Stimulated activated CD8-positive, alpha-beta memory T cell treated with anti-CD3 and anti-CD28 coated beads, Interleukin-7, amount 100 ng/mL, for 24 hours (primary cell): ENCODE measurements around the gene OTULIN.

Source experiments
- DNase-seq: peaks from one replicate; pipeline ENCODE4 v3.0.0-alpha.2; 2020; ENCODE audit warnings: low read depth

The OTULIN gene

GRCh38 chr5:14668181-14668591, 3.7 kb downstream of the OTULIN start:
- no peak for DNase-seq

- no peak for DNase-seq
Measured at GRCh38 chr5:14669415-14669814, 4.9 kb downstream of the OTULIN start.

GRCh38 chr5:14669975-14670374, 5.5 kb downstream of the OTULIN start:
- DNase-seq: no peak

GRCh38 chr5:14671414-14671813, 6.9 kb downstream of the OTULIN start:
- DNase-seq: no peak

GRCh38 chr5:14672082-14672481, 7.6 kb downstream of the OTULIN start:
- DNase-seq: no peak

- DNase-seq: no peak
Measured at GRCh38 chr5:14672484-14673394, 8.2 kb downstream of the OTULIN start.

- DNase-seq: no peak
Measured at GRCh38 chr5:14673443-14673842, 8.9 kb downstream of the OTULIN start.

GRCh38 chr5:14674983-14675854, 10.7 kb downstream of the OTULIN start:
- no peak for DNase-seq

- no peak for DNase-seq
Measured at GRCh38 chr5:14675865-14676300, 11.4 kb downstream of the OTULIN start.

GRCh38 chr5:14676320-14676719, 11.8 kb downstream of the OTULIN start:
- DNase-seq: no peak

- DNase-seq: no peak
Measured at GRCh38 chr5:14678773-14679334, 14.3 kb downstream of the OTULIN start.

- DNase-seq: no peak
Measured at GRCh38 chr5:14679595-14679994, 15.1 kb downstream of the OTULIN start.

- no peak for DNase-seq
Measured at GRCh38 chr5:14681236-14681752, 16.8 kb downstream of the OTULIN start.

GRCh38 chr5:14683906-14684455, 19.5 kb downstream of the OTULIN start:
- no peak for DNase-seq

GRCh38 chr5:14684757-14685156, 20.2 kb downstream of the OTULIN start:
- no peak for DNase-seq

GRCh38 chr5:14685757-14686156, 21.2 kb downstream of the OTULIN start:
- DNase-seq: no peak

- DNase-seq: no peak
Measured at GRCh38 chr5:14686517-14686916, 22.0 kb downstream of the OTULIN start.

GRCh38 chr5:14687023-14687665, 22.6 kb downstream of the OTULIN start:
- DNase-seq: no peak

- DNase-seq: no peak
Measured at GRCh38 chr5:14693070-14693469, 28.6 kb downstream of the OTULIN start.

GRCh38 chr5:14695152-14695551, 30.6 kb downstream of the OTULIN start:
- no peak for DNase-seq

- DNase-seq: no peak
Measured at GRCh38 chr5:14696057-14696456, 31.5 kb downstream of the OTULIN start.
